Central memory CD4-positive, alpha-beta T cell (primary cell): ENCODE measurements around the gene CHEK2.
"Not testable (repeated sequence)": the region's sequence is repeated elsewhere in the genome, so short reads cannot be mapped to it uniquely, and the experiment has no call there.

ENCODE experiments used
- DNase-seq: peaks from one replicate; pipeline ENCODE4 v3.0.0; 2022

CHEK2 gene

GRCh38 chr22:28682966-28683365 lies 58.7 kb downstream of the CHEK2 start:
- DNase-seq, result not testable (repeated sequence)

GRCh38 chr22:28680813-28681490 lies 60.7 kb downstream of the CHEK2 start:
- DNase-seq, result not testable (repeated sequence)

GRCh38 chr22:28679611-28680287 lies 61.9 kb downstream of the CHEK2 start, which contains the start of gene TTC28:
TTC28 (minus strand) TSS chr22:28679840; CDS start chr22:28679723, 117 bp downstream.
- peak; percentile 7 for DNase-seq

- DNase-seq, result peak; percentile 8
These were observed 62.6 kb downstream of the CHEK2 start for GRCh38 chr22:28678778-28679610.

- DNase-seq, result not testable (repeated sequence)
These were observed 63.5 kb downstream of the CHEK2 start for GRCh38 chr22:28678170-28678569.

- DNase-seq, result peak; percentile 68
These were observed 67.5 kb downstream of the CHEK2 start for GRCh38 chr22:28674121-28674563.

- DNase-seq, result no peak
These were observed 70.9 kb downstream of the CHEK2 start for GRCh38 chr22:28670756-28671155.

GRCh38 chr22:28670161-28670560 lies 71.5 kb downstream of the CHEK2 start:
- DNase-seq, result no peak

- DNase-seq, result no peak
These were observed 72.2 kb downstream of the CHEK2 start for GRCh38 chr22:28669387-28669786.

- not testable (repeated sequence) for DNase-seq
These were observed 78.1 kb downstream of the CHEK2 start for GRCh38 chr22:28663569-28663942.

GRCh38 chr22:28658448-28658847 lies 83.2 kb downstream of the CHEK2 start:
- no peak for DNase-seq

GRCh38 chr22:28656181-28656580 lies 85.4 kb downstream of the CHEK2 start:
- DNase-seq, result no peak

GRCh38 chr22:28650463-28650862 lies 91.2 kb downstream of the CHEK2 start:
- DNase-seq, result no peak

- no peak for DNase-seq
These were observed 92.8 kb downstream of the CHEK2 start for GRCh38 chr22:28648792-28649191.

GRCh38 chr22:28647216-28647615 lies 94.4 kb downstream of the CHEK2 start:
- DNase-seq, result no peak

- no peak for DNase-seq
These were observed 102.3 kb downstream of the CHEK2 start for GRCh38 chr22:28639321-28639720.
